K562 (cell line): ENCODE measurements around the gene HELZ2. TPM values are rescaled to one million over a fixed set of nuclear protein-coding genes. Genes with fewer than 3 reads are reported as not detected.
A peak's percentile ranks its signal among the peaks of the same experiment; 100 is the strongest.

Experiments
- ARID2 ChIP-seq: fragments of 450-650 bp; IDR thresholded peaks from 2 replicates; pipeline ENCODE4 v1.6.1; 2017; ENCODE audit warnings: antibody characterized with exemption, mild to moderate bottlenecking
- EP400 ChIP-seq: fragments of 450-650 bp; IDR thresholded peaks from 2 replicates; pipeline ENCODE4 v1.6.1; 2017; ENCODE audit warnings: antibody characterized with exemption, mild to moderate bottlenecking, moderate library complexity
- FOXM1 ChIP-seq, 2 experiments: fragments of 450-650 bp in 1 of 2; sonication (generic) in 1 of 2; formaldehyde crosslinking in 1 of 2; IDR thresholded peaks; 2 replicates each; pipeline versions ENCODE4 v1.6.1 to v1.9.0; 2017 to 2022; ENCODE audit warnings: low read depth in 2 of 2, mild to moderate bottlenecking in 2 of 2, missing genetic modification reagents in 1 of 2, moderate library complexity in 1 of 2
- IRF2 ChIP-seq: sonication (generic); formaldehyde crosslinking; IDR thresholded peaks from 2 replicates; pipeline ENCODE4 v1.8.1; 2022; ENCODE audit warnings: mild to moderate bottlenecking, missing genetic modification reagents
- NFIC ChIP-seq: fragments of 450-650 bp; IDR thresholded peaks from 2 replicates; pipeline ENCODE4 v1.6.1; 2017; ENCODE audit warnings: mild to moderate bottlenecking, inconsistent platforms
- RAD51 ChIP-seq: fragments of 450-650 bp; IDR thresholded peaks from 2 replicates; pipeline ENCODE4 v1.7.1; 2016; ENCODE audit warnings: low read depth, mild to moderate bottlenecking, borderline replicate concordance
- SMAD2 ChIP-seq: fragments of 150-350 bp; IDR thresholded peaks from 2 replicates; pipeline ENCODE4 v1.6.1; 2014; ENCODE audit warnings: low read depth, mild to moderate bottlenecking, low read length
- SNIP1 ChIP-seq: fragments of 450-650 bp; IDR thresholded peaks from 2 replicates; pipeline ENCODE4 v1.7.1; 2017; ENCODE audit warnings: low read depth, mild to moderate bottlenecking
- ZNF41 ChIP-seq: fragments of 250-450 bp; sonication (Bioruptor Pico); conservative IDR thresholded peaks from 2 replicates; pipeline ENCODE4 v1.4.0; 2020; ENCODE audit warnings: mild to moderate bottlenecking
- ZNF561 ChIP-seq: fragments of 450-650 bp; formaldehyde crosslinking; conservative IDR thresholded peaks from 2 replicates; pipeline ENCODE4 v1.4.0; 2020; ENCODE audit warnings: mild to moderate bottlenecking, moderate library complexity
- ZNF785 ChIP-seq: fragments of 250-450 bp; sonication (Bioruptor Pico); IDR thresholded peaks from 2 replicates; pipeline ENCODE4 v1.4.0; 2020; ENCODE audit warnings: mild to moderate bottlenecking
- polyA plus RNA-seq, 8 experiments: library from polyadenylated mRNA; depleted of rRNA in 4 of 8; stranded (reverse) in 5 of 8; unstranded in 3 of 8; fragments of >200 nt; fragmentation: Nextera tagmentation in 2 of 8; fragmentation: Illumina TruSeq in 1 of 8; extraction: Ambion mirVana in 2 of 8; extraction: Trizol in 1 of 8; gene quantifications; 2 replicates each; pipeline versions ENCODE4 v1.2.1 to v1.2.3, GENCODE V29; 2011 to 2014; ENCODE audit warnings: inconsistent platforms in 1 of 8, missing spikeins in 1 of 8
- total RNA-seq, 7 experiments: library from RNA; depleted of rRNA in 6 of 7; stranded (reverse); fragments of >200 nt in 6 of 7; fragmentation: Illumina TruSeq in 2 of 7; extraction: Trizol in 2 of 7; gene quantifications; 2 replicates each; pipeline versions ENCODE4 v1.2.1 to v1.2.3, GENCODE V29; 2011 to 2021; ENCODE audit warnings: low replicate concordance in 1 of 7
- TF ChIP-seq, protein P1 (sequence below): fragments of 150-350 bp; conservative IDR thresholded peaks from 2 replicates; pipeline ENCODE4 v1.6.1; 2014; ENCODE audit warnings: low read length
- TF ChIP-seq, protein P2 (sequence below): fragments of 450-650 bp; IDR thresholded peaks from 2 replicates; pipeline ENCODE4 v1.6.1; 2016; ENCODE audit warnings: mild to moderate bottlenecking, moderate library complexity

Gene HELZ2
- total and polyA plus RNA-seq, 9 of the 15 experiments (the other 6 are each of a cell fraction or from before 2014, with no cell fraction given): 0.03 to 7.8 (median 2.9) TPM; not detected in 1

DNA sequence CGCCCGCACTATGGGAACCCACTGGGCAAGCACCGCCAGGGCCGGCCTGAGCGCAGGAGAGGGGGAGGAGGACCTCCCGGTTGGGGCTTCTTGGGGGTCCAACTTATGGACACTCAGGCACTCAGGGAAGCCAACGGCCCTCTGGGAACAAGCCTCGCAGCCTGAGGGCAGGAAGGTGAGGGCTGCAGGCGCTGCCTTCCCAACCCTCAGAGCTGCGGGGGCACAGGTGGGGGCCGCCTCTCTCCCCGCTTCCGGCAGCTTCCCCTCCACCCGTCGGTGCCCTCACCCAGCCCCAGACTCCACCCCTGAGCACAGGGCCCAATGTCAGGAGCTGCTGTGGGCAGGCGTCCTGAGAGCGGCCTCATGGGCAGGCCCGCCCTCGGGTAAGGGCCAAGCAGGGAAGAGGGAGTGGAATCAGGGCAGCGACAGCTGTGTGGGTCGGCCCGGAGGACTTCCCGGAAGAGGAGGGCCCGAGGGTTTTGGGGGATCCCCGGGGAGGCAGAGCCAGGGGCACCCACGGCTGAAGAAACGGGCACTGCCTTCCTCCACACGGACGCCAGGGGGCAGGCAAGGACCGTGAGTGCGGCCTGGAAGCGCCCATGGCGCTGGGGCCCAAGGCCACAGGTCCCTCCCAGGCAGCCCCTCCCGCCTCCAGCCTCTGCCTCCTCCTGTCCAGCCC is 36.4 kb downstream of the HELZ2 start (continued):
- TF ChIP-seq, protein P1, sequence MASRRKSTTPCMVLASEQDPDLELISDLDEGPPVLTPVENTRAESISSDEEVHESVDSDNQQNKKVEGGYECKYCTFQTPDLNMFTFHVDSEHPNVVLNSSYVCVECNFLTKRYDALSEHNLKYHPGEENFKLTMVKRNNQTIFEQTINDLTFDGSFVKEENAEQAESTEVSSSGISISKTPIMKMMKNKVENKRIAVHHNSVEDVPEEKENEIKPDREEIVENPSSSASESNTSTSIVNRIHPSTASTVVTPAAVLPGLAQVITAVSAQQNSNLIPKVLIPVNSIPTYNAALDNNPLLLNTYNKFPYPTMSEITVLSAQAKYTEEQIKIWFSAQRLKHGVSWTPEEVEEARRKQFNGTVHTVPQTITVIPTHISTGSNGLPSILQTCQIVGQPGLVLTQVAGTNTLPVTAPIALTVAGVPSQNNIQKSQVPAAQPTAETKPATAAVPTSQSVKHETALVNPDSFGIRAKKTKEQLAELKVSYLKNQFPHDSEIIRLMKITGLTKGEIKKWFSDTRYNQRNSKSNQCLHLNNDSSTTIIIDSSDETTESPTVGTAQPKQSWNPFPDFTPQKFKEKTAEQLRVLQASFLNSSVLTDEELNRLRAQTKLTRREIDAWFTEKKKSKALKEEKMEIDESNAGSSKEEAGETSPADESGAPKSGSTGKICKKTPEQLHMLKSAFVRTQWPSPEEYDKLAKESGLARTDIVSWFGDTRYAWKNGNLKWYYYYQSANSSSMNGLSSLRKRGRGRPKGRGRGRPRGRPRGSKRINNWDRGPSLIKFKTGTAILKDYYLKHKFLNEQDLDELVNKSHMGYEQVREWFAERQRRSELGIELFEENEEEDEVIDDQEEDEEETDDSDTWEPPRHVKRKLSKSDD: no peak
- no peak for TF ChIP-seq ZNF41 (CRISPR knock-in tag)
- TF ChIP-seq ZNF561 (CRISPR knock-in tag): no peak
- TF ChIP-seq FOXM1 (IDR thresholded peaks at IDR 0.05; ENCODE audit: low read depth): no peak
- TF ChIP-seq FOXM1 (CRISPR knock-in tag; IDR thresholded peaks at IDR 0.05; ENCODE audit: low read depth): no peak
- TF ChIP-seq ZNF785 (CRISPR knock-in tag): no peak
- TF ChIP-seq NFIC: peak; percentile 6; the same call in 1 of the 2 replicates
- TF ChIP-seq SMAD2: no peak
- TF ChIP-seq, protein P2, sequence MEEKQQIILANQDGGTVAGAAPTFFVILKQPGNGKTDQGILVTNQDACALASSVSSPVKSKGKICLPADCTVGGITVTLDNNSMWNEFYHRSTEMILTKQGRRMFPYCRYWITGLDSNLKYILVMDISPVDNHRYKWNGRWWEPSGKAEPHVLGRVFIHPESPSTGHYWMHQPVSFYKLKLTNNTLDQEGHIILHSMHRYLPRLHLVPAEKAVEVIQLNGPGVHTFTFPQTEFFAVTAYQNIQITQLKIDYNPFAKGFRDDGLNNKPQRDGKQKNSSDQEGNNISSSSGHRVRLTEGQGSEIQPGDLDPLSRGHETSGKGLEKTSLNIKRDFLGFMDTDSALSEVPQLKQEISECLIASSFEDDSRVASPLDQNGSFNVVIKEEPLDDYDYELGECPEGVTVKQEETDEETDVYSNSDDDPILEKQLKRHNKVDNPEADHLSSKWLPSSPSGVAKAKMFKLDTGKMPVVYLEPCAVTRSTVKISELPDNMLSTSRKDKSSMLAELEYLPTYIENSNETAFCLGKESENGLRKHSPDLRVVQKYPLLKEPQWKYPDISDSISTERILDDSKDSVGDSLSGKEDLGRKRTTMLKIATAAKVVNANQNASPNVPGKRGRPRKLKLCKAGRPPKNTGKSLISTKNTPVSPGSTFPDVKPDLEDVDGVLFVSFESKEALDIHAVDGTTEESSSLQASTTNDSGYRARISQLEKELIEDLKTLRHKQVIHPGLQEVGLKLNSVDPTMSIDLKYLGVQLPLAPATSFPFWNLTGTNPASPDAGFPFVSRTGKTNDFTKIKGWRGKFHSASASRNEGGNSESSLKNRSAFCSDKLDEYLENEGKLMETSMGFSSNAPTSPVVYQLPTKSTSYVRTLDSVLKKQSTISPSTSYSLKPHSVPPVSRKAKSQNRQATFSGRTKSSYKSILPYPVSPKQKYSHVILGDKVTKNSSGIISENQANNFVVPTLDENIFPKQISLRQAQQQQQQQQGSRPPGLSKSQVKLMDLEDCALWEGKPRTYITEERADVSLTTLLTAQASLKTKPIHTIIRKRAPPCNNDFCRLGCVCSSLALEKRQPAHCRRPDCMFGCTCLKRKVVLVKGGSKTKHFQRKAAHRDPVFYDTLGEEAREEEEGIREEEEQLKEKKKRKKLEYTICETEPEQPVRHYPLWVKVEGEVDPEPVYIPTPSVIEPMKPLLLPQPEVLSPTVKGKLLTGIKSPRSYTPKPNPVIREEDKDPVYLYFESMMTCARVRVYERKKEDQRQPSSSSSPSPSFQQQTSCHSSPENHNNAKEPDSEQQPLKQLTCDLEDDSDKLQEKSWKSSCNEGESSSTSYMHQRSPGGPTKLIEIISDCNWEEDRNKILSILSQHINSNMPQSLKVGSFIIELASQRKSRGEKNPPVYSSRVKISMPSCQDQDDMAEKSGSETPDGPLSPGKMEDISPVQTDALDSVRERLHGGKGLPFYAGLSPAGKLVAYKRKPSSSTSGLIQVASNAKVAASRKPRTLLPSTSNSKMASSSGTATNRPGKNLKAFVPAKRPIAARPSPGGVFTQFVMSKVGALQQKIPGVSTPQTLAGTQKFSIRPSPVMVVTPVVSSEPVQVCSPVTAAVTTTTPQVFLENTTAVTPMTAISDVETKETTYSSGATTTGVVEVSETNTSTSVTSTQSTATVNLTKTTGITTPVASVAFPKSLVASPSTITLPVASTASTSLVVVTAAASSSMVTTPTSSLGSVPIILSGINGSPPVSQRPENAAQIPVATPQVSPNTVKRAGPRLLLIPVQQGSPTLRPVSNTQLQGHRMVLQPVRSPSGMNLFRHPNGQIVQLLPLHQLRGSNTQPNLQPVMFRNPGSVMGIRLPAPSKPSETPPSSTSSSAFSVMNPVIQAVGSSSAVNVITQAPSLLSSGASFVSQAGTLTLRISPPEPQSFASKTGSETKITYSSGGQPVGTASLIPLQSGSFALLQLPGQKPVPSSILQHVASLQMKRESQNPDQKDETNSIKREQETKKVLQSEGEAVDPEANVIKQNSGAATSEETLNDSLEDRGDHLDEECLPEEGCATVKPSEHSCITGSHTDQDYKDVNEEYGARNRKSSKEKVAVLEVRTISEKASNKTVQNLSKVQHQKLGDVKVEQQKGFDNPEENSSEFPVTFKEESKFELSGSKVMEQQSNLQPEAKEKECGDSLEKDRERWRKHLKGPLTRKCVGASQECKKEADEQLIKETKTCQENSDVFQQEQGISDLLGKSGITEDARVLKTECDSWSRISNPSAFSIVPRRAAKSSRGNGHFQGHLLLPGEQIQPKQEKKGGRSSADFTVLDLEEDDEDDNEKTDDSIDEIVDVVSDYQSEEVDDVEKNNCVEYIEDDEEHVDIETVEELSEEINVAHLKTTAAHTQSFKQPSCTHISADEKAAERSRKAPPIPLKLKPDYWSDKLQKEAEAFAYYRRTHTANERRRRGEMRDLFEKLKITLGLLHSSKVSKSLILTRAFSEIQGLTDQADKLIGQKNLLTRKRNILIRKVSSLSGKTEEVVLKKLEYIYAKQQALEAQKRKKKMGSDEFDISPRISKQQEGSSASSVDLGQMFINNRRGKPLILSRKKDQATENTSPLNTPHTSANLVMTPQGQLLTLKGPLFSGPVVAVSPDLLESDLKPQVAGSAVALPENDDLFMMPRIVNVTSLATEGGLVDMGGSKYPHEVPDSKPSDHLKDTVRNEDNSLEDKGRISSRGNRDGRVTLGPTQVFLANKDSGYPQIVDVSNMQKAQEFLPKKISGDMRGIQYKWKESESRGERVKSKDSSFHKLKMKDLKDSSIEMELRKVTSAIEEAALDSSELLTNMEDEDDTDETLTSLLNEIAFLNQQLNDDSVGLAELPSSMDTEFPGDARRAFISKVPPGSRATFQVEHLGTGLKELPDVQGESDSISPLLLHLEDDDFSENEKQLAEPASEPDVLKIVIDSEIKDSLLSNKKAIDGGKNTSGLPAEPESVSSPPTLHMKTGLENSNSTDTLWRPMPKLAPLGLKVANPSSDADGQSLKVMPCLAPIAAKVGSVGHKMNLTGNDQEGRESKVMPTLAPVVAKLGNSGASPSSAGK: no peak
- no peak for TF ChIP-seq SNIP1
- no peak for TF ChIP-seq RAD51
- TF ChIP-seq EP400: no peak
- TF ChIP-seq IRF2: no peak
- TF ChIP-seq ARID2: no peak; the same call in 1 of the 2 replicates
